SW480 (cell line): ENCODE measurements around the gene AGPS.
A peak's percentile ranks its signal among the peaks of the same experiment; 100 is the strongest.
"Not testable (repeated sequence)": the region's sequence is repeated elsewhere in the genome, so short reads cannot be mapped to it uniquely, and the experiment has no call there.

Experiments
- DNase-seq: peaks from one replicate; pipeline ENCODE4 v3.0.0-alpha.2; 2016; ENCODE audit warnings: low spot score

The AGPS gene

DNA sequence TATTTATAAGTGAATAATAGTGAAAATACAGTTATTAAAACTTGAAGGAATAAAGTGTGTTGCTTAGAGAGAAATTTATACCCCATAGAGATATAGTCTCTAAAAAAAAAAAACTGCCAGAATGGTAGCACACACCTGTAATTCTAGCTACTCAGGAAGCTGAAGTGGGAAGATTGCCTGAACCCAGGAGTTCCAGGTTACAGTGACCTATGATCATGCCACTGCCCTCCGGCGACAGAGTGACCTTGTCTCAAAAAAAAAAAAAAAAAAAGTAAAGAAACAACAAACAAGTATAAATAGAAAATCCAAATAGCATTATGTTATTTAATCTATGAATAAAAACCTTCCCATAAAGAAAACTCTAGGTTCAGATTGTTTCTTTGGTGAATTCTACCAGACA is 7.4 kb upstream of the AGPS start:
- DNase-seq, result no peak

DNA sequence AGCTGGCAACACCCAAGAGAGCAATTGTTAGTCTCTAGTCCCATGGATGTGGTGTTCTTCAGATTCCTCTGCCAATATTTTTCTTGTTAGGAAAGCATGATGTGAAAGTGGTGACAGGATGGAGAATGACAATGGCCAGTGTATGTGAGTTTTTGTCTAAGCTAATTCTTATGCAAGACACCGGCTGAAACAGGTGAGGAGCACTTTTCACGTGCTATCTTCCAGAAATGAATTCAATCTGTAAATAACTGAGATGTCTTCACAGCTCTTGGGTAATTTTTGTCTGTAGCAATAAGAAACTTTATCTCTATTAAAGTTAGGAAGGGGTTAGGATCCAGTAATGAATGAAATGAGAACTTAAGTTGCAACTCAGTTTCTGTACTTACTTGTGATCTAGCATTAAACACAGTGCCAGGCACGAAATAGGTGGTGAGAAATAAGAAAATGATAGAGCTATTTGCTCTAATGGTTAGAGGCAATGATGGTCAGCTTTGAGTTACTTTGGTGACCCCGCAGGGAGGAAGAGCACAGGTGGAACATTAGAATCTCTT is 676 bp upstream of the AGPS start:
- no peak for DNase-seq

DNA sequence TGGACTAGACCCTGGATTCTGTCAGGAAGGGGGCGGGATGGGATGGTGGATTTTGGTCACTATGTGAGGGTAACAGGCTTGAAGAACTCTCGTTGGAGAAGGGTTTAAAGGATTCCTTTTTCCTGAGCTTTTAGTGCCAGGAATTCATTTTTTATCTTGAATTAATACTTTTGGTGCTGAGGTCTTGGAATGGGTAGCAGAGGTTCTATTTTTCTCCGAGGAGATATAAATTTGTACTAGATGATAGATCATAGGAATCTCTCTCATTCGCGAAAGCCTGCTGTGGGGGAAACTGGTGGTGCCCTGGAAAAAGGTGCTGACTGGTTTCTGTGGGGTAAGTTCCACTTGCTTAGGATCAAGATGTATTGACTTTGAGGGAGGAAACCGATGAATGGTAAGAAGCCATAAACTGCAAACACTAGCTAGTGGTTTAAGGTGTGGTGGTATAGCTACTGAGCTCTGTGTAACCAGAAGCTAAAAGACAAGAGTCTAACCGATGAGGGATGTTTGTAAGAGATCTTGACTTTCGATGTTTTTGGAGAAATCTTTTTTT is 706 bp downstream of the AGPS start:
- DNase-seq, result peak; percentile 23

DNA sequence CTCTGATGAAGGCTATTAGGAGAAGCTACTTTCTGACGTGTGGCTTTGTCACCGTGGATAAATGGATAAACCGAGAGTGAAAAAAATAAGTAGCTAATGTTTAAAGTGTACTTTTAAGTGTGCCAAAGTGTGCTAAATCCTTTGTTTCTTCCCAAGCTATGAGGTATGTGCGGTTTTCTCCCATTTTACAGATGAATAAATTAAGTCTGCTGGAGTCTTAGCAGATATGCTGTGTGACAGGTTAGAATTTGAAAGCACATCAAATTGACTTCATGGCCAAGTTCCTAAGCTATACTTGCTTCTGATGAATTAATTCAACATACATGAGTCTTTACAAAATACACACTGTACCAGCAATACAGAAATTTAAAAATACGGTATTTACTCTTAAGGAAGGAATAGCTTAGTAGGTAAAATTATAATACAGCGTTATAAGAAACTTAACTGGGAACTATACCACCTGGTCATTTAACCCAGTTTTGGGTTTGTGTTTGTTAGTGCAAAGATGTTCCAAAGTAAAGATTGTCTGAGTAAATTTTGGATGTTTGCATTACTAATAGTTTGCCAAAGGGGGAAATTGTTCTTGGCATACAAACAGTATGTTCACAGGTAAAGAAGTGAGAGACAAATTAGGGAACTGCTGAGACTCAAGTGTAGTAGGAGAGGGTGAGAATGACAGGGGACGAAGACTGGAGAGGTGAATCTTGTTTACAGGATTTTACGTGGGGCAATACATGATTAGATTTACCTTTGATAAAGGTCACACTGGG is 1.4 kb downstream of the AGPS start:
- no peak for DNase-seq

DNA sequence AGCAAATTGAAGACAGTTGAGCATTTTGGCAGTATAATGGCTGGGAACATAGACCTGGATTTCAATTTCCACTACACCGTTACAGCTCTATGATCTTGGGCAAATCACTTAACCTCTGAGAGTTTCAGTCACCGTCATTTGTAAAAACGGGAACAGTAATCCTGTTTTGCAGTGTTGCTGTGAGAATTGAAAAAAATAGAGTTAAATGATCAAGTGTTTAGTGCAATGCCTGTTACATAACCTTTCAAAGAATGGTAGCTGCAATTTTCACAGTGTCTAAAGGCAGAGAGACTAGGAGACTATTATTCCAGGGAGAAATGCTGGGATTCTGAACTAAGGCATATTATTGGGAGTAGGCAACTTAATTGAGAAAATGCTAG is 2.0 kb downstream of the AGPS start:
- DNase-seq, result no peak

DNA sequence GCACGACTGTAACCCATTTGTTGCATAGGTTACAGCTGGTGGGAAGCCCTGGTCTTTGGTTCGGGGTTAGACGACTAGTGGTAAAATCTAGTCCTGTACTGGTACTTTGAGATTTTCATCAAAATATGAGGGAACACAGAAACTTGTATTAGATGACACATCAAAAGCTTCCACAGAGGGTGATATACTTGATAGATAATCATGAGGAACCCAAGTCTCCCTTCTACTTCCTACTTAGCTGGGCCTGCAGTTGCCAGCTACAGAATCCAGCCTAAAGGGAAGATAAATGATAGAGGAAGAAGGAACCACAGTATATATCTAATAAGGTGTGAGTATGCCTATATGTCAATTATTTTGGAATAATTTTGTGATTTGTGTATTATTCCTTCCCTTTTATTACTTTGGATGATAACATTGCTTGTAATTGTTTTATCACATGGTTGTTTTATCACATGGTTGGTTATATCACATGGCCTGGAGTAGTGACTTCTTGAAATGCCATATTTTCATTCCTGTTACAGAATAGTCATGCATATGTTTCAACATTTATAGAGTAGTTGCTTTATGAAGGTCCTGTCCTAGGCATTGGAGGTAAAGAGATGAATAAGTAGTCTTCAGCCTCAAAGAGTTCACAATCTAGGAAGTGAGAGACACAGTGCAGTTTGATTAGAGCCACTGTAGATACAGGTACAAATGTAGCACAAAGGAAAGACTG is 2.9 kb downstream of the AGPS start:
- DNase-seq, result no peak

DNA sequence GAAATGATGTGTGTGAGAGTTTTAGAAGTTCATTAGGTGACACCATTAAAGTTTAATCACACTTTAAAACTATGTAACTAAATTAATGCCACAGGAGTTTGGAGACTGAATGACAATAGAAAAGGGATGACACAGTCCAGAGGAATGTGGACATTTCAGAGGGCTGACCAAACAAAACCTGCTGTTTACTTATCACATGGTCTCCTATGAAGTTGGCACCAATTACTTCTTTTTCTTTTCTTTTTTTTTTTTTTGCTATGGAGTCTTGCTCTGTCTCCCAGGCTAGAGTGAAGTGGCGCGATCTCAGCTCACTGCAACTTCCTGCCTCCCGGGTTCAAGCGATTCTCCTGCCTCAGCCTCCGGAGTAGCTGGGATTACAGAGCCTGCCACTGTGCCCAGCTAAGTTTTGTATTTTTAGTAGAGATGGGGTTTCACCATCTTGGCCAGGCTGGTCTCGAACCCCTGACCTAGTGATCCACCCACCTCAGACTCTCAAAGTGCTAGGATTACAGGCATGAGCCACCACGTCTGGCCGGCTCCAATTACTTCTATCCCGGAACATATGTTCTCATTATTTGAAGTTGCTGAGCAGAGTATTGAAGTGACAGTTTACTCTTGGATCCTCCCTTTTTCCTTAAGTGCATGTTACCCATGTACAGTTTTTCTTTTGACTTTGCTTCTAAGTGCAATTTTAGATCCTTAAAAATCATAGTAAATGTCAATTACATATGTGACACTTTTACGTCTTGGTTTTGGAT is 4.3 kb downstream of the AGPS start:
- peak; percentile 50 for DNase-seq

DNA sequence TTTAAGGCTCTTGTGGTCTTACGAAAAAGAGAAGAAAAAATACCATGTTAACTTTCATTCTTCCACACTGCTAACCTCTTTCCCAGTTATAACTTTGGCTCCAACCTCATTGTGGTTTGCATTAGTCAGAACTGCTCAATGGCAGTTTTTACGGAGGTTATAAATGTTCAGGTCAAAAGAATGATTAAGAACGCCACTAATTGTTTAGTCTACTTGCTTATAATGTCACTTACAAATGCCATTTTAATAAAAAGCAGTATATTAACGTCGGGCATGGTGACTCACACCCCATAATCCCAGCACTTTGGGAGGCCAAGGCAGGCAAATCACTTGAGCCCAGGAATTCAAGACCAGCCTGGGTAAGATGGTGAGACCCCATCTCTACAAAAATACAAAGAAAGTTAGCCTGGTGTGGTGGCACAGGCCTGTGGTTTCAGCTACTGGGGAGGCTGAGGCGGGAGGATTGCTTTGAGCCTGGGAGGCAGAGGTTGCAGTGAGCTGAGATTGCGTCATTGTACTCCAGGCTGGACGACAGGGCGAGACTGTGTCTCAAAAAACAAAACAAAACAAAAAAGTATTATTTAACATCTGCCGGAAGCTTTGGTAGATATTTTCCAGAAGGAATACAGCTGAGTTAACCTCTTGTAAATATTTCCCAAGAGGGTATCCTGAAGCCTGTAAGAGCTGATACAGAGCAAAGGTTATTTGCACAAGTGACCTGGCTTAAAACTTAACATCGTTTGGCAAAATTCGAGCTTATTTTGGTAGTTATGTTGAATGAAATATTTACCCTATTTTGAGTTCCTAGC is 5.1 kb downstream of the AGPS start:
- peak; percentile 22 for DNase-seq

DNA sequence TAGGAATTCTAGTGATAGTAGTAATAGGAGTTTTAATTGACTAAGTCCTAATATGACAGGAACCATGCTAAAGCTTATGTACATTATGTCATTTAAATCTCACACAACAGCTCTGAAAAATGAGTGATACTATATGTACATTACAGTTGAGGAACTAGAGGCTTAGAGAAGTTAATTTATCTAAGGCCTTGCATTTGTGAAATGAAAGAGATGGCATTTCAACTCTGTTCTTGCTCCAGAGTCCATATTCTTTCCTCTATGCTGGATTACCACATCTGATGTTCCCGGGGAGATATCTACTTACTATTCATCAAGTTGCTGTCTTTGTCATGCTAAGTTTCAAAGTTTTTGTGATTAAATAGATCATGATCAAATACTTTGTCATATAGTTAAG is 5.7 kb downstream of the AGPS start:
- no peak for DNase-seq

DNA sequence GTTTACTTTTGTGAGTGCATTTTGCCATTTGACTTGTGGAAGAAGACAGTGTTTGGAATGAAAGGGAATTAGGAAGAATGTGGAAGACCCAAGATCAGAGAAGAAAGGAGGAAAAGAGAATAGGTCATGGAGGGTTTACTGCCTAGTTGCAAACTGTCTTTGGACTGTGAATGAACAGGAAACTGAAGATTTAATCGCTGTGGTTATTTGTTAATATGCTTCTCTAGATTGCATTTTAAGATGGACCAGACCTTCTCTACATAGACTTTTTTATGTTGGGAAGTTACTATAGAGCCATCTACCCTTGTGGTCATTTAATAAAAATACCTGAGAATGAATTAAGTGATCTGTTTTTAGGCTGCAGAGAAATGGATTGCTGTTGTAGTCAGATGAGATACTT is 6.2 kb downstream of the AGPS start:
- no peak for DNase-seq

DNA sequence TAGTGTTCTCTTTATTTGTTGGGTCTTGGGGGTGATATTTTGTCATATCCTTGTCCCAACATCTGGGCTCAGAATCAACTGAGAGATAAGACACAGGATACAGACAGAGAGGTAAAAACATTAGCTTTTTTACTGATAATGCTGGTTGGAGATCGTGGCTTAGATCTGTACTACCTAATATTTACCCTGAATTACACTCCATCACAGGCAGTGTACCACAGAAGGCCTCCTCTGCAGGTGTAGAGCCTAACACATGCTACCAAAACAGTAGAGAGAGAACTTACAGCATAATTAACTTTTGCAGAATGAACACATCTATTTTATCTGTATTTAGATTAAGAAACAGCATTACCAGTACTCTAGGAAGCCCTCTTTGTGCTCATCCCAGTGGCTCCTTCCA is 6.8 kb downstream of the AGPS start:
- DNase-seq, result no peak

DNA sequence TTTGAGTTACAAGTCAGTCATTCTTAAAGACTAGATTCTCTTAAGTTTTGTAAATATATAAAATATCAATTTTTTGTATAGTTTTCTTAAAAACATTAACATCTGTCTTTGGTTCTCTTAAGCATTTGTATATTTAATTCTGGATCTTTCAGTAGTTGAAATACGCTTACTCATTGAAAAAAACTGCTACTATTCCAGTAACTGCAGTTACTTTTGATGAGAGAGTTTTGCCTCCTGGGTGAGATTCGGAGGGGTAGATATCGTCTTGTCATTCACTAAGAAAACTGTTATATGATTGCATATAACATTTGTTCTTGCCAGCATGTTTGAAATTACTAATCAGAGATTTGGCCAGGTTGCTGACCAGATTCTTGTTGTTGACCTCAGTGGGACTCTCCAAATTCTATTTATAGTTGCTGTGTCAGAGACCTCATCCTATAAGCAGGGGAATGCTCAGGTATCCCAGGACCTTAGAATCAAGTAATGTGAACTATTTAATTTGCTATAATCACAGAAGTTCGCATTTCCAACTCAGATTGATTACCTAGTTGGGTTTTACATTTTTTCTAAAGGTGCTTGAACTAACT is 7.9 kb downstream of the AGPS start:
- no peak for DNase-seq

DNA sequence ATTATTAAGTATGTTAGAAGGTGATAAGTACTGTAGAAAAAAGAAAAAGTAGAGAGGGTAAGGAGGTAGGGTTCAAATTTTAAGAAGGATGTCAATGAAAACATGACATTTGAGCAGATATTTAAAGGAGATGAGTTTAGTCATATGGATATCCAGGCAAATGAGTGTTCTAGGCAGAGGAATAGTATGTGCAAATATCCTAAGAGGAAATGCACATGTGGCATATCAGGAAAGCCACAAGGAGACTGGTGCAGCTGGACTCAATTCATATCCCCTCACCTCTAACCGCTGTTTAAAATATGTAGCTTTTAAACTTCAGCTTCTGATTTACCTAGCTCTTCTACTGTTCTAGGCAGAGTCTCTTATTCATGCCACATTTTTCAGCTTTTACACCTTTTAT is 9.5 kb downstream of the AGPS start:
- no peak for DNase-seq

DNA sequence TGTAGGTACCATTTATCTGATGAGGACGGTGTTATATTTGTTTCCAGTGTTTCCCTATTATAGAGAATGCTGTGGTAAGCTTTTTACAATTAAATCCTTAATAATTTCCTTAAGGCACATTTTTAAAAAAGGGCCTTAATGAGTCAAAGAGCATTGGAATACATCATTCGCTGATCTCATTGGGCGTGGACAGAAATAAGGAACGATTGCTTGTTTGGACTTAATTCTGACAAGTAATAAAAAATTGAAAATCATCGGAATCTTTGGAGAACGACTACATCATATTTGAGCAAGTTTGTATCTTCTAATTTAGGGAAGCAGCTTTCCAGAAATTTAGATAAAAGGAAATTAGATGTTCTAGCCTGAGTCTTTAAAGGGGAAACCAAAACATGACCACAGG is 11.3 kb downstream of the AGPS start:
- DNase-seq, result no peak

DNA sequence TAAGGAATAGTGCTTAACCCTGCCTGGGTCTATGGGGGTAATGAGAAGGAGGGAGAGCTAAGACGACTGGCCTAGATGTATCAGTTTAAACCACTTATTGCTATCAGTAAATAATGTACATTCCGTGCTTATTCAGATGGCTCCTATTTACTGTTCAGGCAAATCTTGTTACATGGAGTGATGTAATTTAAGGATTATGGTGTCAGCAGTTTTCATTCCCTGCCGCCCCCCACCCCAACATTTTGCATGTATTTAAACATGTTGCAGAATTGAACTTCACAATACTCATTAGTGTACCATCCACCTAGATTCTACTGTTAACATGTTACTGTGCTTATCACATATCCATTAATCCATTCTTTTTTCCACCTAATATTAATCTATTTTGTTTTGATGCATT is 11.7 kb downstream of the AGPS start:
- no peak for DNase-seq

DNA sequence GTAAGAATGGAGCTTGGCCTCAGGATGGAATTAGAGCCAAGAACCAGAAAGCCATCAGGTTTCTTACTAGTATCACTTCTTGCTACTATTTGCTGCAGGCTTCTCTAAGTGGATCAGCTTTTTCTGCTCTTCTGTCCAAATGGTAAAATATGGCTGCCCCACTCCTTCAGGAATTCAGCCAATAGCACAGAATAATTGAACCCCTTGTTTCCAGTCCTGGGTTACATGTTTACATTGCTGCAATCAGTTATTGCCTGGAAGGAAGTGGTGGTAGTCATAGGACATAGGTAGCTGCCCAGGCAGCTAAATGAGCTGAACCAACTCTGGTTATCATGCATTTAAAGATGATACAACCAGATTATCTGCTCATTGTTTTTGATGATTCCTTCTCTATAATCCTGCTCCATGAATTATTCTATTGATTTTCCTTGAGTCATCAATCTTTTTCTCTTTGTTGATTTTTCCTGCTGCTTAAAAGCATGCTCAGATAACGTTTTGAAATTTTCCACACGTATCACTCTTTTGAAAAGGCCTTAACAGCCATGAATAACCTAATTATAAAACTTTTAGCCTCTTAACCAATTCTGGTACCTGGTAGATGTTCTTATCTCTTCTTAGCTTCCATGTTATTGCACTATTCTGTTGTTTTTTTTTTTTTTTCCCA is 12.6 kb downstream of the AGPS start:
- DNase-seq, result no peak

DNA sequence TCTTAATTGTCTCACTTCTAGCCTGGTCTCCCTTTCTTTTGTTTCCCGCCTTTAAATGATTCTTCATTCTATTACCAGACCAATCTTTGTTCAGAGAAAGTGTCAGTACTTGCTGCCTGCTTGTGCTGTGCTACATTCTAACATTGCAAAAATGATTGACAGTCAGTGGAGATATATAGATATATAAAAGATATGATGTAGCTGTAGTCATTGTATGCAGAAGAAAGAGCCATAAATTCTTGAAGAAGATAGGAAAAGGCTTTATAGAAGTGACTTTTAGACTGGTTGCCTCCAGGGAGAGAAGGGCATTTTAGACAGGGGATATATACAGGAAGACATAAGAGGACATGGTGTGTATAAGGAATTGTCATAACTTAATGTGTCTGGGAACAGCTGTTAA is 13.6 kb downstream of the AGPS start:
- no peak for DNase-seq

DNA sequence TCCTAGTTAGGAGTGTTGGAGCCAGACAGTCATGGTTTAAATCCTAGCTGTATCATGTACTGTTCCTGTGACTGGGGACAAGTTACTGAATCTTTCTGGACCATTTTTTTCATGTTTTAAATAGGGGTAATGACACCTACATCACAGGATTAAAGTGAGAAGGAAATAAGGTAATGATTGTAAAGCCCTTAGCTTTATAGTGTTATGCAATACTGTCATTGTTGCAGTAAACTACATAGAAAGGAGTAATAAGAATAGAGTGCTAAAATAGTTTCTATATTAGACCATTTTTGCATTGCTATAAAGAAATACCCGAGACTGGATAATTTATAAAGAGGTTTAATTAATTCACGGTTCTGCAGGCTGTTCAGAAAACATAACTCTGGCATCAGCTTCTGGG is 14.5 kb downstream of the AGPS start:
- no peak for DNase-seq

DNA sequence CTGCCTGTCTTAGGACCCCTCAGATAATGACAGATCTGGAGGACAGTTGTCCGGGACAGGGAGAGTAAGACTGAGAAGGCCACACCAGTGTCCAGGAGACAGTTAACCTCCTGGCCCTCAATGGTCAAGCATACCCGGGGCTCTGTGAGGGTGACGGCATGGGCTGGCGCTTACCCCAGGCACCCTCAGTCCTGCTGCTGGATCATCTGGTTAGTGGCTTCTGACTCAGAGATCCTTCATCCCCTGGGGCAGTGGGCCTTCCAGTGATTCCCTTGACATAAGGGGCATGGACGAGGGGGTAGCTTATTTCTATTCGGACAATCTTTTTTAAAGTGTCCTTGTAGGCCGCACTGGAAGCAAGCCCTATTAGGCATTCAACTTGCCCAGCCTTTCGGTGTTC is 18.1 kb downstream of the AGPS start:
- not testable (repeated sequence) for DNase-seq

DNA sequence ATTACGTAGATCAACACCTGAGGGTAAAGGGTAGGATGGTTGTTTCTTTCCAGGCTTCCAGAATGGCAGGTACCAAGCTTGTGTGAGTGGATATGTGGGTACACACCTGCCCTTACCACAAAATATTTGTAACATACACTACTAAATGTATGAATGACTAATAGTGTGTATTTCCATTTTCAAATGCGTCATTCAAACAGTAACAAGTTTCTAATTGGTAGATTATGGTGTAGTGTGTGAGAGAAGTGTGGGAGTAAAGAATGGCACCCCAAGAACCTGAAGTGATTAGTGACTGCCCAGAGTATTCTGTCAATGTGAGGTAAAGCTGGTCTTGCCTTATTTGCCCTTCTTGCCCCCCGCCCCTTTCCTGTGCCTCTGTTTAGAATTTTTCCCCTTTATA is 21.1 kb downstream of the AGPS start:
- no peak for DNase-seq

DNA sequence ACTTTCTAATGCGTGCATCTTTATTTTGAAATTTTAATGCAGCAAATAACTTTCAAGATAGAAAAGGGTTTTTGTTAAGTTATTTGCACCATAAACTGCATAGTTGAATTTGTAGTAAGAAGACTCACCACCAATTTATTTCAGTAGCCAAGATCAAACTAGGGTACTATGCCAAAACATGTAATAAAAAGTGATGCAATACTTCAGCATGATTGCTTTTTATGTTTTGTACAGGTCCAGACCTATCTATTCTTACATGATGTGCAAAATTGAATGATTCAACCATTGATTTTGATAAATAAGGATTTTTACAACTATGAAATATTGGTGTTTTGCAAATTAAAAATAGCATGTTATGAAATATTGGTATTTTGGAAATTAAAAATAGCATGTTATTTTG is 26.7 kb downstream of the AGPS start:
- DNase-seq, result peak; percentile 56
